Stimulated activated CD4-positive, alpha-beta T cell treated with anti-CD3 and anti-CD28 coated beads, Interleukin-2, amount 100 ng/mL, for 48 hours (primary cell): ENCODE measurements around the gene ATF7.
"Not testable (repeated sequence)": the region's sequence is repeated elsewhere in the genome, so short reads cannot be mapped to it uniquely, and the experiment has no call there.

ENCODE experiments used
- DNase-seq, 2 donors: peaks; one replicate each; pipeline ENCODE4 v3.0.0-alpha.2; 2020

Gene ATF7

DNA sequence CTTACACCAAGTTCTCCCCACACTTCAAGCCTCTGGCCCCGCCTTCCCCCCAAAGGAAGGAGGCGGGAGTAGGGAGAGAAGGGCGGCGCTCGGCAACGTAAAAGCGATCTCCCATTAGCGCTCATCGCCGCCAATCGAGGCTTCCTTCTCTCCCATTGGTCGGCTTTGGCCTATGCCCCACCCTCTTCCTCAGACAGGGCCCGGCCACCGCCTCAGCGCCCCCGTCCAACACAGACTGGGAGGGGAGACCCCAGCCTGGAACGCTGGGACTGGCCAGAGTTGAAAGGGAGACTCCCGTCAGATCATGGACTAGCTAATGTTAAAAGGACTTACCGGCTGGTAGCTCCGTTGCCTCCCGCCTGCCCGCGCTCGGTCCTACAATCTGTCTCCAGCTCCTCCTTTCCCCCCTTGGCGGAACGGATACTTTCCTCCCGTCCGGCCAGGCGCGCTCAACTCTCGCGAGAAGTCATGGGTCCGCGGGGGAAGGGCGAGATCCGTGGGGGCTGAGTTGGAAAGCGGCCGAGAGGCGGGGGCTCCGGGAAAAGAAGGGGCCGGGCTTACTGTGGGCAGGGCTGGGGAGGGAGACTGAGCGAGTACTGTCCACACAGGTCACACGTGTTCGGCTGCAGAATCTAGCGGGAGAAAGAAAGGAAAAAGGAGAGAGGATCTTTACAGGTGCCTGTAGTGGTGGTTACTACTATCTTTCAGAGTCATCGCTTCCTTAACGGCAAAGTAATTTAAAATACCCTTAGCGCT lies at the start of gene ATF7:
TSS of gene ATF7 (minus strand) at position 437 of the 756 bp plus-strand sequence. CDS start 25,382 bp downstream, outside the sequence.
- DNase-seq: peak; percentile 98

DNA sequence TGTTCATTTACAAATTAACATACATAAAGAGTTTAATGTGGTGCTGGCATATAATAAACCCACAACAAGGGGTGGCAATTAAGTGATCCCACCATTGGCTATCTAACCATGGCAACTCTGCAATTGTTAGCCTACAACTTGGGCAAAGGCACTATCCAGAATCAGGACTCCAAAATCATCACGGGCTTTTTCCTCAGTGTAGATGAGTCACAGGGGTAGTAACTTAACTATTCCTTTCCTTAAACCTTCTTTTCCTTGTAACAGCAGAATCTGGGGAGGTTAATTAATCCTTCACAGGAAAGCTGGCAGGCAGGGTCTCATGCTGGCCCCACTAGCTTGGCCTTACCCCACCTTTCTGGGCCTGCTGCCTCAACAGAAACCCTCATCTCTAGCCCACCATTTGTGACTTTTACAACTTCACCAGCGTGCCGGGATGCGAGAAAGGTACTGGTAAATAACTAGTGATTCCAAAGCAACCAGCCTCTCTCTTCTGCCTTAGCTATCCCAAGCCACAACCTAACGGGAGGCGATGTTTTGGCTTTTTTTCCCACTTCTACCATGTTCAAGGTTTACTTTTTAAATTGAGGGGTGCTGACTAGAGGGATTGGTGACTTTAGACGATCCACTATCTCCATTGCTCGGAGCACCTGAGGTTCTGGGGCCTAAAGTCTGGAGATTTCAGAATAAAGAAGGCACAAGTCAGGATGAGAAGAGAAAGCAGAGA lies 49.0 kb upstream of the ATF7 start:
- DNase-seq: no peak

DNA sequence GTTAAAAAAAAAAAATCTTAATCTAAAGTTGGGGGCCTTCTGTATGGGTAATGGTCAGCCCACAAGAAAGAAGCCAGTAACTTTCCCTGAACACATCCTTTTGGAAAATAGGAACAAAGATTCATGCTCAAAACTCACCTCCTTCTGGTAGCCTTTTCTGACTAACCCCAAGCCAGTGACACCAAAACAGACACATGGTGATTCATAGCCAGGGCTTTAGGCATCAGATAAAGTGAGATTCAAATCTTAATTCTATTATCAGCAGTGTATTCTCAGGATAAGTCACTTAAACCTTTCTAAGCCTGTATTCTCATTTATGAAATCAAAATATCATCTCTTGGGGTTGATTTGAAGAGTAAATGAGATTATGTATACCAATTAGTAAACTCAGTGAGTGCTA lies 44.8 kb upstream of the ATF7 start:
- DNase-seq: no peak

DNA sequence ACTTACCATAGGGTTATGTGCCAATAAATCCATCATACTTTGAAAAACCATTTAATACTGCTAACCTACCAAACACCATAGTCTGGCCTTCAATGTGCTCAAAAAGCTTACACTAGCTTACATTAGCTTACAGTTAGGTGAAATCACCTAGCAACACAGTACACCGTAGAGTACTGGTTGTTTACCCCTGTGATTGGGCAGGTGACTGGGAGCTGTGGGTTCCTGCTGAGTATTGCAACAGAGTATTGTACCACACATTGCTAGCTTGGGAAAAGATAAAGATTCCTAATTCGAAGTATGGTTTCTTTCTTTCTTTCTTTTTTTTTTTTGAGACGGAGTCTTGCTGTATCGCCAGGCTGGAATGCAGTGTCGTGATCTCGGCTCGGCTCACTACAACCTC lies 44.1 kb upstream of the ATF7 start:
- DNase-seq: no peak

DNA sequence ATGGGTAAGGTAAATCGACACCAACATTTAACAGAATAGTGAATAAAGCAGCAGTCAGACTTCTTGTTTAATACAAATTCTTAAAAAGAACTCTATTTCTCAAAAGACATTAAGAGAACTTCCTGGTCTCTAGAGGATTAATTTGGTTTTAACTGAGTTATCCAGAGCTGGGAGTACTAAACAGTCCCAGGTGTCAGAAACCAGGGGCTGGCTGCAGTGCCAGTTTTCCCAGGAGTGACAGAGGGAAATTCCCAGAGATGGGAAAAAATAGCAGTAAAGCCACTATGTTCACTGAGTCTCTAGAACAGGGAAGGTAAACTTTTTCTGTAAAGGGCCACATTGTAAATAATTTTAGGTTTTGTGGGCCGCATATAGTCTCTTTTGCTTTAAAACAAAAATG lies 40.9 kb upstream of the ATF7 start:
- DNase-seq: no peak

DNA sequence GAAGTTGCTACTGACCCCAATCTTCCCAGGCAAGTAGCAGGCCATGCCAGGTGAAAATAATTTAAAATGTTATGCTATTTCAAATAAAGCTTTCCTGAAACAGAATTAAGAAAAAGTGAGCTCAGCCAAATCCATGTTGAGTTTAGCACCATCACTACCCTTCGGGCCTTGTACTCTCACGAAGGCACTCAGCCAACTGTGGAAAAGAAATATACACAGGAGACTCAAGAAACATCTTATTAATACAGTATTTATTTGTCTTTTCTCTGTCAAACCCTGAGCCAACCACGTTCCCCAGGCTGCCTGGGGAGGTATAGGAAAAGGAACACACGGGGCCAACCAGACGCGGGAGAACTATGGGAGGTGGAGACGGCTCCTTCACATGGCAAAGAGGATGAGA lies 38.8 kb upstream of the ATF7 start:
- no peak for DNase-seq

DNA sequence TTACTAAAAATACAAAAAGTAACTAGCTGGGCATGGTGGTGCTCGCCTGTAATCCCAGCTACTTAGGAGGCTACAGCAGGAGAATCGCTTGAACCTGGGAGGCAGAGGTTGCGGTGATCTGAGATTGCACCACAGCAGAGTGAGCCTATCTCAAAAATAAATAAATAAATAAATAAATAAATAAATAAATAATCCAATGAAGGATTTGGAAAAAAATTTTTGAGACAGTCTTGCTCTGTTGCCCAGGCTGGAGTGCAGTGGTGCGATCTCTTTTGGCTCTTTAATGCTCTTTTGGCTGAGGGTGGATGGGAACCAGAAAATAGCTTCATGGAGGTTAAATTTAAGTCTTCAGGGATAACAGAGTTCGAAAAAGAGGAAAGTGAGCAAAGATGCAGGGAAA lies 38.0 kb upstream of the ATF7 start:
- DNase-seq: no peak

DNA sequence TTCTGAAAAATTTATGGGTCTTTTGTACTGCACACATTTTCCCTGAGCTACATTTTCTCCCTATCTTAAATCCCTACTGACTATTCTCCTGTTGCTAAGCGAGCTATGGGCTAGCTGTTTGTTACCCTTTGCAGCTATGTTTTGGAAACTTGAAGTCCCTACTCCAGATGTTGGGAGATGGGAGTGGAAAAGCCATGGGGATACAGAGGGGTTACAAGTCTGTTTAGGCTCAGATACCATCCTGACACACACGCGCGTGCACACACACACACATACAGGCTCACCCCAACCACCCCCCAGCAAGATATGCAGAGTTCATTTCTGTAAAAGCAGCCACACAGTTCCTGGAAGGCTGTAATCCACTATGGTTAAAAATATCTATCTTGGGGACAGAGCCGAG lies 33.9 kb upstream of the ATF7 start:
- no peak for DNase-seq

DNA sequence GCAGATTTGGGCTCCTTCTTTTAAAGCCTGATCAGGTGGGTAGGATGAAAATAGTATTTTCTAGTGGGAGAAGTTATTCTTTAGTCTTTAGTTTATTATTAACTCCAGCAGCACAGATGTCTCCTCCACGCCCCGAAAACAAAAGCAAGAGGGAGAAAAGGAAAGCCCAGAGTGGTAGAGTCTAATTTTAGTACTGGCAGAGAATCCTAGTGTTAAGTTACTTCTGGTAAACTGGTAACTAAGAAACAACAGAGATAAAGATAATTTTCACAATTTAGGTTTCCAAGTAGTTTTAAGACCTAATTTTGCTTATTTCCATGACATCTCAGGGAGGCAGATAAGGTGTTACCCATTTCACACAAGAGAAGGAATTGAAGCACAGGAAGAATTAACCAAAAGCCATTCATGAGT lies 33.4 kb upstream of the ATF7 start:
- DNase-seq: no peak

DNA sequence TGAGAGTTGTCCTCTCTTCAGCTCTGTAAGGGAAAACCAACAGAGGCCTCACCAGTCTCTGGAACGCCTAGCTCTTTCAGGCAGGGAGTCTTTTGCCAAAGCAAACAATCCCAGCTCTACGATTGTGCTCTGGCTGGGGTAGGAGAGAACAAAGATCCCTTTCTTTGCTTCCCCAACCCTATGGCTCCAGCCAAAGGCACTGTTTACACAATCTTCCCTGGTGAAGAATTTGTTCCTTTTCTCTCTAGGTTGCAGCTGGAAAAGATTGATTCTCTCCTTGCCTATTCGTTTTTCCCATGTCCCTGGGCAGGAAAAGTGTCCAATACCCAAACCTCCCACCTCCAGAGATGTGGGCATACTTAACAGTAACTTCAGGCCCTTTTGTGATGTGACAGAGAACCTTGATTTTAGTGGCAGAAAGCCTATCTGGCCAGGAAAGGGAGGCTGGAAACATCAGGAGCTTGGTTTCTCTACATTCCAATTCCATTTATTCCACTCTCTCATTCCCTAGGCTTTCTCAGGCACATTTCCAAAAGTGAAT lies 32.9 kb upstream of the ATF7 start:
- DNase-seq: no peak

DNA sequence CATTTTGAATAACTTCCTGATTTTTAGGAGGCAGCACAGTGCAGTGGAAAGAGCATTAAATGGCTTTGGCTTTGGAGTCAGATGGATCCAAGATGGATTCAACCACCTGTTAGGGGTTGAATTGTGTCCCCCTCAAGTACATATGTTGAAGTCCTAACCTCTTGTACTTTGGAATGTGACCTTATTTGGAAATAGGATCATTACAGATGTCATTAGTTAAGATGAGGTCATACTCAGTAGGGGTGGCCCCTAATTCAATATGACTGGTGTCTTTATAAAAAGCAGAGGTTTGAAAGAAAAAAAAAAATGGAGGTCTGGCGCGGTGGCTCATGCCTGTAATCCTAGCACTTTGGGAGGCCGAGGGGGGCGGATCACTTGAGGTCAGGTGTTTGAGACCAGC lies 30.9 kb upstream of the ATF7 start:
- no peak for DNase-seq

DNA sequence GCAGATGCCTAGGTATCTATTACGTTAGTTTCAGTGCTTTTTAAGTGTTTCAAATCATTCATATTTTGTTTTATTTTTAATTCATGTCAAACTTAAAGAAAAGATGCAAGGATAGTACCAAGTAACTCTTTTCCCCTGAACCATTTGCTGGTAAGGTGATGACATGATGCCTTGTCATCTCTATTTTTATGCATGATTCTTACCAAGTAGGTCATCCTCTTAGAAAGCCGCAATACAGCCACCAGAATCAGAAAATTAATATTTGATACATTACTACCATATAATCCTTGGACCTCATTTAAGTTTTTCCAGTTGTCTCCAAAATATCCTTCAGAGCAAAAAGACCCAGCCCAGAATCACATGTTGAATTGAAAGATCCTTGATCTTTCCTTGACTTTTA lies 27.4 kb upstream of the ATF7 start:
- no peak for DNase-seq

DNA sequence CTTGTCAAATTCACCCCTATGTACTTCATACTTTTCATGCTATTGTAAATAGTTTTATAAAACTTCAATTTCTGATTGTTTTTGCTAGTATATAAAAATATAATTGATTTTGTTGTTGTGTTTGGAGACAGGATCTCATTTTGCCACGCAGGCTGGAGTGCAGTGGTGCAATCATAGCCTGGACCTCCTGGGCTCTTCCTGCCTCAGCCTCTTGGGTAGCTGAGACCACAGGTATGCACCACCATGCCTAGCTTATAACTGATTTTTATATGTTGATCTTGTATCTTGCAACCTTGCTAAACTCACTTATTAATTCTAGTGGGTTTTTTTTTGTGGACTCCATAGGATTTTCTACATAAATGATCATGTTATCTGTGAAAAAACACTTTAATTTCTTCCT lies 26.2 kb upstream of the ATF7 start:
- DNase-seq: no peak

DNA sequence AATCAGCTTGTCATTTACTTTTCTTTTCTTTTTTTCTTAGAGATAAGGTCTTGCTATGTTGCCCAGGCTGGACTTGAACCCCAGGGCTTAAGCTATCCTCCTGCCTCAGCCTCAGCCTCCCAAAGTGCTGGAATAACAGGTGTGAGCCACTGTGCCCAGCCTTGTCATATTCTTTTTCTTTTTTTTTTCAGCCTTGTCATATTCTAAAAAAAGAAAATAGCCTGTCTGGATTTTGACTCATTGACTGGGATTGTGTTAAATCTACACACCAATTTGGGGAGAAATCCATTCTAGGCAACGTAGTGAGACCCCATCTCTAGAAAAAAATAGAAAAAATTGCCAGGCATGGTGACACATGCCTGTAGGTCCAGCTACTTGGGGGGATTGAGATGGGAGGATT lies 25.6 kb upstream of the ATF7 start:
- no peak for DNase-seq

DNA sequence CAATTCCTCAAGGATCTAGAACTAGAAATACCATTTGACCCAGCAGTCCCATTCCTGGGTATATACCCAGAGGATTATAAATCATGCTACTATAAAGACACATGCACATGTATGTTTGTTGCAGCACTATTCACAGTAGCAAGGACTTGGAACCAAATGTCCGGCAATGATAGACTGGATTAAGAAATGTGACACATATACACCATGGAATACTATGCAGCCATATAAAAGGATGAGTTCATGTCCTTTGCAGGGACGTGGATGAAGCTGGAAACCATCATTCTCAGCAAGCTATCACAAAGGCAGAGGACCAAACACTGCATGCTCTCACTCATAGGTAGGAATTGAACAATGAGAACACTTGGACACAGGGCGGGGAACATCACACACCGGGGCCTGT lies 20.1 kb upstream of the ATF7 start:
- not testable (repeated sequence) for DNase-seq

DNA sequence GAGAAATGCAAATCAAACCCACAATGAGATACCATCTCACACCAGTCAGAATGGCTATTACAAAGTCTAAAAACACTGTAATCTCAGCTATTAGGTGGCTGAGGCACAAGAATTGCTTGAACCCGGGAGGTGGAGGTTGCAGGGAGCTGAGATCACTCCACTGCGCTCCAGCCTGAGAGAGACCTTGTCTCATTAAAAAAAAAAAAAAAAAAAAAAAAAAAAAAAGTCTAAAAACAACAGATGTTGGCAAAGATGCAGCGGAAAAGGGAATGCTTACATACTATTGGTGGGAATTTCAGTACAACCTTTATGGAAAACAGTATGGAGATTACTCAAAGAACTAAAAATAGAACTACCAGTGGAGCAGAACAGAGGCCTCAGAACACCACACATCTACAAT lies 19.0 kb upstream of the ATF7 start:
- no peak for DNase-seq

DNA sequence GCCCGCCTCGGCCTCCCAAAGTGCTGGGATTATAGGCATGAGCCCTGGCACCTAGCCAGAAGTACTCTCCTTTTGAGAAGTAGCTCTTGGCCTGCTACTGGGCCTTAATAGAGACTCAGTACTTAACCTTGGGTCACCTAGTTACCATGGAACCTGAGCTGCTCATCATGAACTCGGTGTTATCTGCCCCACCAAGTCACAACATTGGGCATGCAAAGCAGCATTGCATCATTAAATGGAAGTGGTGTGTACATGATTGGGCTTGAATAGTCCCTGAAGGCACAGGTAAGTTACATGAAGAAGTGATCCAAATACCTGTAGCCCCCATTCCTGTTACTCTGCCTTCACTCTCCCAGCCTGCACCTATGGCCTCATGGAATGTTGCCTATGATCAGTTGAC lies 18.0 kb upstream of the ATF7 start:
- DNase-seq: no peak

DNA sequence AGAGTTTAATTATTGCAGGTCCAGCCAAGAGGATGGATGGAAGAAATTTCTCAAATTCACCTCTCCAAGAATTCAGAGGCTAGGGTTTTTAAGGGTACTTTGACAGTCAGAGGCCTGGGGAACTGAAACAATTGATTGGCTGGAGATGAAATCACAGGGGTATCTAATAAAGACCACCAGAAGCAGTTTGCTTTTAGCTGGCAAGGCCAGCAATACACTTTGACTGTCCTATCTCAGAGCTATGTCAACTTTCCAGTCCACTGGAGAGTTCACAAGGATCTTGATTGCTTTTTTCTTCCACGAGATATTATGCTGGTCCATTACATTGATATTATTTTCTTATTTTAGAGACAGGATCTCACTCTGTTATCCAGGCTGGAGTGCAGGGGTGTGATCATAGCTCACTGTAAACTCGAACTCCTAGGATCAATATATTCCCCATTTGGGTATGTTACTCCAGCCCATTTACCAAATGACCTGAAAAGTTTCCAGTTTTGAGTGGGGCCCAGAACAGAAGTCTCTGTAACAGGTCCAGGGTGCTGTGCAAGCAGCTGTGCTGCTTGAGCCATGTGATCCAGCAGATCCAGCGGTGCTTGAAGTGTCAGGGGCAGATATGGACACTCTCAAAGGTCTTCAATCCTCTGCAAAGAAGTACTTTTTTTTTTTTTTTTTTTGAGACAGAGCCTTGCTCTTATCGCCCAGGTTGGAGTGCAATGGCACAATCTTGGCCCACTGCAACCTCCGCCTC lies 17.2 kb upstream of the ATF7 start:
- DNase-seq: no peak

DNA sequence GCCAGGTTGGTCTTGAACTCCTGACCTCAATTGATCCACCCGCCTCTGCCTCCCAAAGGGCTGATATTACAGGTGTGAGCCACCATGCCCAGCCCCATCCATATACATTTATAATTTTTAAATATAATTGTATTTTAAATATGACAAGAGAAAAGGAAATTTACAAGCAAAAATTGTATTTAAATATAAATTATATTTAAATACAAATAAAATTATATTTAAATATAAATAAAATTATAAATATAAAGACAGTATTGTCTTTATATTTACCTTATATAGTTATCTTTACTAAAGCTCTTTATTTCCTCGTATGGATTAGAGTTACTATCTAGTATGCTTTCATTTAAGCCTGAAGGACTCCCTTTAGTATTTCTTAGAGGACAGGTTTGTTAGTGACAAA lies 11.9 kb upstream of the ATF7 start:
- no peak for DNase-seq

DNA sequence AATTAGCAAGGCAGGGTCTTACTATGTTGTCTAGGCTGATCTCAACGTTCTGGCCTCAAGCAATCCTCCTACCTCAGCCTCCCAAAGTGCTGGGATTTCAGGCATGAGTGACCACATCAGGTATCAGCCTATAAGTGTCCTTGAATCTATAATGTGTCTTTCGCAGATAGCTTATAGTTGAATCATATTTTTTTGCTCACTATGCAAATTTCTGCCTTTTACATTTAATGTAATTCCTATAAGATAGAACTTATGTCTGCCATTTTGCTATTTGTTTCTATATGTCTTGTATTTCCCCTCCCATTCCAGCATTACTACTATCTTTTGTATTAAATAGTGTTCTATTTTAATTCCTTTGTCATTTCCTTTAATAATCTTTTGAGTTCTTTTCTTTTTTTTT lies 10.5 kb upstream of the ATF7 start:
- DNase-seq: no peak

DNA sequence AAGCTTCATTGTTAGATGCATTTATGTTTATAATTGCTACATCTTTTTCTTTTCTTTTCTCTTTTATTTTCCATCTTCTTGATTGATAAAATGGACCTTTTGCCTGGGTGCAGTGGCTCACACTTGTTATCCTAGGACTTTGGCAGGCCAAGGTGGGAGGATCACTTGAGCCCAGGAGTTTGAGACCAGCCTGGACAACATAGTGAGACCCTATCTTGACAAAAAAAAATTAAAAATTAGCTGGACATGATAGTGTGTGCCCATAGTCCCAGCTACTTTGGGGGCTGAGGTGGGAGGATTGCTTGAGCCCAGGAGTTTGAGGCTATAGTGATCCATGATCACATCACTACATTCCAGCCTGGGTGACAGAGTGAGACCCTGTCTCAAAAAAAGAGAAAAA lies 9.5 kb upstream of the ATF7 start:
- DNase-seq: not testable (repeated sequence)

DNA sequence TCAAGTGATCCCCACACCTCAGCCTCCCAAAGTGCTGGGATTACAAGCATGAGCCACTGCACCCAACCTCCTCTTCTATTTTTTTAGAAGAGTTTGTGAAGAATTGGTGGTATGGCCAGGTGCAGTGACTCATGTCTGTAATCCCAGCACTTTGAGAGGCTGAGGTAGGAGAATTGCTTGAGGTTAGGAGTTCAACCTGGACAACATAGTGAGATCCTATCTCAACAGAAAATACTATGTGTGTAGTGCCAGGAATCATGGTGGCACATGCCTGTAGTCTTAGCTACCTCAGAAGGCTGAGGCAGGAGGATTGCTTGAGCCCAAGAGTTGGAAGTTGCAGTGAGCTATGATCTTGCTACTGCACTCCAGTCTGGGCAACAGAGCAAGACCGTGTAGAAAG lies 5.5 kb upstream of the ATF7 start:
- no peak for DNase-seq

DNA sequence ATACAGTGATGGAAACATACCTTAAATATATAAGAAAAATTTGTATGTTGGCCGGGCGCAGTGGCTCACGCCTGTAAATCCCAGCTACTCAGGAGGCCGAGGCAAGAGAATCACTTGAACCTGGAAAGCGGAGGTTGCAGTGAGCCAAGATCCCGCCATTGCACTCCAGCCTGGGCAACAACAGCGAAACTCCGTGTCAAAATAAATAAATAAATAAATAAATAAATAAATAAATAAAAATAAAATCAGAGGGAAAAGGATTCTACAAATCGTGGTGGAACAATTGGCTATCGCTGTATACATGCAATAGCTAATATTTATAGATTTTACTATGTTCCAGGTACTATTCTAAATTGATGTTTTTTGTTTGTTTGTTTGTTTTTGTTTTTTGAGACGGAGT lies 1.7 kb upstream of the ATF7 start:
- no peak for DNase-seq

DNA sequence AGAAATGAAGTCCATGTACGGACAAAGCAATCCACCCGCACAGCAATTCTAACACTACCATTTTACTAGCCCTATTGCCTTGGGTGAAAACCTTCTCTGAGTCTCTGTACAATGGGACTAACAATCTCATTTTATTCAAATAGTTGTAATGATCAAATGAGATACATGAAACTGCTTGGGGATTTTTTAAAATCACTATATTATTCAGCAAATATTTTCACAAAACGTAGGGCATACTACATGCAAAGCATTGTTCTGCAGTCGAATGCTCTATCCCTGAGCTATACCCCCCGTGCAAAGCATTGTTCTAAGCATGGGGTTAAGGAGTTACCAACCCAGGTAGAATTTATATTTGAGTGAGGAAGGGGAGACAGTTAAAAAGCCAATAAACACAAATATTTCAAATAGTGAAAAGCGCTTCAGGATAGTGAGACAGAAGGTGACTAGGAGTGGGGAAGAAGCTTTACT lies 554 bp upstream of the ATF7 start:
- DNase-seq: no peak
